GM12874 (cell line): ENCODE measurements around the gene HUS1.
A peak's percentile ranks its signal among the peaks of the same experiment; 100 is the strongest.

Source experiments
- TF ChIP-seq, protein P1 (sequence below): IDR thresholded peaks from 2 replicates; pipeline ENCODE4 v1.5.1; 2011; ENCODE audit warnings: low read depth, mild to moderate bottlenecking, control low read depth, low read length, moderate library complexity; ENCODE audit not compliant: insufficient read depth

The HUS1 gene

DNA sequence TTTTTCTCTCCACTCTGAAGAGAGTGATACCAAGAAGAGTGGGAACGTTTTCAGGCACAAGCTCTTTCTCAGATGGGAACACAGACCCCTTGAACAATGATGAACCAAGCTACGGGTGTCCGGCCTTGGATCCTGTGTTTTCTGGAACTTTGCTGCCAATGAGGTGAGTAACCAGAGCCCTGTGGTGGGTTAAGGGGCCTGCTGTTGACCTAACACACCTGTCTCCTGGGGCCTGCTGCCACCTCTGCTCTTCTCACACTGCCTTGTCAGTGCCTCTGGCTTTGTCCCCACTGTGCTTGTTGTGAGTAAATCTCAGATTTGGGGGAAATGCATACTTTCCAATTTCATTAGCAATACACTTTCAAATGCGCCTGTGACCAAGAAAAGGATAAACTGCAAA, 29.7 kb downstream of the HUS1 start:
- TF ChIP-seq, protein P1, sequence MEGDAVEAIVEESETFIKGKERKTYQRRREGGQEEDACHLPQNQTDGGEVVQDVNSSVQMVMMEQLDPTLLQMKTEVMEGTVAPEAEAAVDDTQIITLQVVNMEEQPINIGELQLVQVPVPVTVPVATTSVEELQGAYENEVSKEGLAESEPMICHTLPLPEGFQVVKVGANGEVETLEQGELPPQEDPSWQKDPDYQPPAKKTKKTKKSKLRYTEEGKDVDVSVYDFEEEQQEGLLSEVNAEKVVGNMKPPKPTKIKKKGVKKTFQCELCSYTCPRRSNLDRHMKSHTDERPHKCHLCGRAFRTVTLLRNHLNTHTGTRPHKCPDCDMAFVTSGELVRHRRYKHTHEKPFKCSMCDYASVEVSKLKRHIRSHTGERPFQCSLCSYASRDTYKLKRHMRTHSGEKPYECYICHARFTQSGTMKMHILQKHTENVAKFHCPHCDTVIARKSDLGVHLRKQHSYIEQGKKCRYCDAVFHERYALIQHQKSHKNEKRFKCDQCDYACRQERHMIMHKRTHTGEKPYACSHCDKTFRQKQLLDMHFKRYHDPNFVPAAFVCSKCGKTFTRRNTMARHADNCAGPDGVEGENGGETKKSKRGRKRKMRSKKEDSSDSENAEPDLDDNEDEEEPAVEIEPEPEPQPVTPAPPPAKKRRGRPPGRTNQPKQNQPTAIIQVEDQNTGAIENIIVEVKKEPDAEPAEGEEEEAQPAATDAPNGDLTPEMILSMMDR: no peak

DNA sequence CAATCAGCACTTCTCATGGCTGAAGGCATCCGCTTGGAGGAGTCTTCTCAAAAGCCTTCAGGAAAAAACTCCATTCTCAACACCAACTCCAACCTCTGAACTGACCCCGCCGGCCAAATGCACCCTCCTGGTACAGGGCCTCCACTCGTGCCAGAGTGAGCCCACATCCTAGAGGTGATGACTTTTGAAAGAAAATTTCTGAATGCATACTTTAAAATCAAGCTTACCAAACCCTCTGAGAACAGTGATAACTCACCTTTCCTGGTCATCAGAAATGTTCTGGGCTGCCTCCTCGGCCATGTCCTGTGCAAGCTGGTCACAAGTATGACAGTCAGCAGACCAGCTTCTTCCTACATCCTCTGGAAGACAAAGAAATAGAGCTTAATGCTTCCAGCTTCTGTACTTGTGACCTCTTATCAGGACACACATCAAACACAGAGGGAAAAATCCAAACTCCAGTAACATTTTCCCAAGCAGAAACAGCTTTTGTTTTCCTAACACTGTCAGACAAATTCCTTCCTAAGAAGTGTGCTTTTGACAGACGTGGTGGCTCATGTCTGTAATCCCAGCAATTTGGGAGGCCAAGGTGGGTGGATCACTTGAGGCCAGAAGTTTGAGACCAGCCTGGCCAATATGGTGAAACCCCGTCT, 31.1 kb downstream of the HUS1 start, which contains the start of gene PKD1L1:
TSS of gene PKD1L1 (minus strand) at position 326 of the 650 bp plus-strand sequence. CDS start at position 300, 26 bp downstream.
- TF ChIP-seq, protein P1: no peak

DNA sequence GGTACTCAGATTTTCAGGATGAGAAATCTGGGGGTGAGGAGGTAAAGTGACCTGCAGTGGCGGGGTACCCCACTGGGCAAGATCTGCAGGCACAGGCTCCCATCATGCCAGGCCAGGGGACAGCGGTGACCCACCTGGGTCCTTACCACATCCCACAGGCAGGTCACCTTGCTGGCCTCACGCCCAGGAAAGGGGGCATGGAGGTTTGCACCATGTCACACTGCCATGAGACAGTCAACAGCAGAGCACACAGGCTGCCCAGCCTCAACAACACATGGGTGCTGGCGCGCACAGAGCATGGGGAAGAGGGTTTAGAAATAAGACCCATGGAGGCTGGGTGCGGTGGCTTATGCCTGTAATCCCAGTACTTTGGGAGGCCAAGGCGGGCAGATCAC, 32.1 kb downstream of the HUS1 start:
- TF ChIP-seq, protein P1: no peak

DNA sequence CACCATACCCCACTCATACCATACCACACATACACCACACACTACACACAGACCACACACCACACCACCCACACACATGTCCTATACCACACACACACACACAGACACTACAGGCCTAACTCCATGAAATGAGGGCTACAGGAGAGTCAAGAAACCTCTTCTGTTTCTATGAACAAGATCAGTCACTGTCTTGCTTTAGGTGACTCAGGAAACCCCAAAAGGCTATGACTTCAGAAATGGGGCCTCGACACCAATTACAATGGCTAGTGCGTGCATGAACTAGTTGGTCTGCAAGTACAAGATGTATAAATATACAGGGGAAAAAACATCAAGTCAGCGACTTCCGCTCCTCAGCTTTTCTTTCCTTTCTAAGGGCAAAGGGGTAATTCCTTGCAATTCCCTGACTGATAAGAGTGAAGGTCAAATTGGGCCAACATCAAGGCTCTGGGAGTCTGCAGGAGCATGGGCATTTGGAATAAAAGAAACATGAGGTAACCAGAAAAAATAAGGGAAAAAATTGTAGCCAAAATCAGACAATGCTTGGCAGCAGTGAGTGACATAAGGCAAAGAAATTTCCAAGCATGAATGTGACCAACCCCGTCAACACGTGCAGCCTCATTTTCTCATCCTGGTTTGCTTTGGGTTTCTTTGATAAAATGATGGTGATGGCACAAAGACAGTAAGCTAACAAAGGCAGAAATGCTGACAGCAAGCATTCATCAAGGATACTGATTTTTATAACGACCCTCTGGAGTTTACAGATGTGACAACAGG, 32.6 kb downstream of the HUS1 start:
- TF ChIP-seq, protein P1: no peak

DNA sequence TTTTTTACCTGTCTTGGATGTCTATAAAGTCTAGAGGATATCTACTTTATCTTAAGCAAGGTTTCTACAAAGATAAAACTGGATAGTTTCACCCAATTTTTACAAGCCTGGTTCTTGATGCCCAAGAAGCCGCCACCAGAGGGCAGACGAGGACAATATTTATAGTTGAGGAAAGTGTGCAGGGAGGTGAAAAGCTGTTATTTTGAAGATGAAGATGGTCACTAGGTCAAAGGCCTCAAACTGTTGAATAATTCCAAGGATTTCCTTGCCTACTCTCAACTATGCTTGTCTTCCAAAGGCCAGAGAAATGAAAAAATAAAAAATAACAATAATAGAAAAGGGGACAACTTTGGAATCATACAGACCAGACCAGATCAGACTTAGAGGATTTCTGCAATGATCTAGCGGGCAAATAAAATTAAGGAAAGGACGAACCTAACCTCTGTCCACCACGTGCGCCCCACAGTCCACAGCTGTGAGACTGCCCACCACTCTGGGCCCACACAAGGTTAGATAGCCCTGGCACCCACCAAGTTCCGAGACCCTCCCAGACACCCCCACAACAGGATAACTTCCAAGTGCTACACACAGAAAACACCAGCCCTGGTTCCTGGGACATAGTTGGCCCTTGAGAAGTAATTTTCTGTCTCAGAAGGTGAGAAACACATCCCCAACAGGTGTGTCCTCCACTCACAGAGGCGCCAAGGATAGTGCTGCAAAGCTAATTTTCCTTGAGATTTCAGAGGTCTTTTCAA, 34.0 kb downstream of the HUS1 start:
- TF ChIP-seq, protein P1: peak; percentile 55

DNA sequence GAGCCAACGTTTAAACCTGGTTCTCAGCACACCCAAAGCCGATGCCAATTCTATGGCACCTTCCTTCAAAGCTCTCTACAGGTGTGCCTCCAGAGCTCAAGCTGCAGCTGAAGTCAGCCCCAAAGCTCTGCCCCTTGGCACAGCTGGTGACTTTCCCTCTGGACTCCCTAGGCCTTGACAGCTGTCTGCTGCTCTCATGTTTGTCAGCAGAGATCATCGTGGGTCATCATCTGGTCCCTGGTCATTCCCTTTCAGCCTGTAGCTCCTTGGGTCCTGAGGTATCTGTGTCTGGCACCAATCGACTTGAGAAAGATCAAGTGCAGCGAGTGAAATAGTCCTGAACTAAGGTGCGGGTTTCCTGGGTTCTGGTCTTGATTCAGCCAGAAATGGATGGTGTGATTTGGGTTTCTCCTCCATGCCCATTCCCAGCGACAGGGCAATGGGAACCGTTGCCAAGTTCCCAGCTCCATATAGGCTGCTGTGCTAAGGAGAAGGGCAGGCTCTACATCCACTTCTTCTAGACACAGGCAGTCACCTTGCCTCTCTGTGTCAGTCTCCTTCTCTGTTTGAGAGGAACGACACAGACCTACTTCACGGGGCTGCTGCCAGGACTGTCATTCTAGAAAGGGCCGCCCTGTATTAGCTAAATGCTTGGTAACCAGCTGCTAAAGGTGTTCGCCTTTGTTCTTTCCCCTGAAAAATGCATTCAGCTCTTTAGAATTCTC, 34.7 kb downstream of the HUS1 start:
- TF ChIP-seq, protein P1: no peak
